Uterus (tissue), 2 donors: ENCODE data around the gene SCARF2.

Source experiments
- POLR2A ChIP-seq, 2 donors: fragments of 450-650 bp; IDR thresholded peaks; one replicate each; pipeline ENCODE4 v1.6.1; 2016; ENCODE audit warnings: antibody characterized with exemption in 2 of 2, mild to moderate bottlenecking in 1 of 2, moderate library complexity in 1 of 2
- TF ChIP-seq, protein P1 (sequence below), 4 experiments: fragments of 200-600 bp in 2 of 4; fragments of 450-650 bp in 2 of 4; sonication (generic) in 2 of 4; IDR thresholded peaks; one replicate each; pipeline ENCODE4 v1.5.1; 2016 to 2019; ENCODE audit warnings: antibody characterized with exemption in 4 of 4, mild to moderate bottlenecking in 2 of 4, moderate library complexity in 1 of 4

DNA sequence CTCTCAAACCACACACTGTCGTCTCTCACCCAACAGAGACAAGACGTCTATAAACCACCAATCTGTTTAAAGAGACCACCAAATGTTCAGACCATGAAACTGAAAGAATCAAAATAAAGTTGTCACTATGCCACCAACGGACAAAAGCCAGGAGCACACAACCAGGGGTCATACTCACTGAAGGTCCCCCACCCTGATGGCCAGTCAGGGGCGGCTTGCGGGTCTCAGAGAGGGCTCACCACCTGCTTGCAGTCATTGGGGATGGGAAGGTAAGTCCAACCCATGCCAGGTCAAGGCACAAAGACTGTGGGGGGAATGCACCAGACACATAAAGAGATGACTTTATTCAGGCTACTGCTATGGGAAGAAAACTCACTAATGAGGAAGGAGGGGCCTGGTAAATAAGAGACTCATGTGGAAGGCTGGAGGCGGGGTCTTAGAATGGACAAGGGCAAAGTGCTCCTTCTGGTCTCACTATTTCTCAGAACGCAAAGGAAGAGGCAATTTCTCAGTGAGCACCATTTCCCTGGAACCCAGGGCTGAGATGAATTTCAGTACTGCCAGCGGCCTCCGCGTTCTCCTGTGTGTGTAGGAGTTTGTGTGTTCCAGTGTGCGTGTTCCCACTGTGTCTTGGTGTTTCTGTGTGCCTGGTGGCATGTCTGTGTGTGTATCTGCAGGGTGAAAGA is 17.3 kb downstream of the SCARF2 start:
- TF ChIP-seq, protein P1, sequence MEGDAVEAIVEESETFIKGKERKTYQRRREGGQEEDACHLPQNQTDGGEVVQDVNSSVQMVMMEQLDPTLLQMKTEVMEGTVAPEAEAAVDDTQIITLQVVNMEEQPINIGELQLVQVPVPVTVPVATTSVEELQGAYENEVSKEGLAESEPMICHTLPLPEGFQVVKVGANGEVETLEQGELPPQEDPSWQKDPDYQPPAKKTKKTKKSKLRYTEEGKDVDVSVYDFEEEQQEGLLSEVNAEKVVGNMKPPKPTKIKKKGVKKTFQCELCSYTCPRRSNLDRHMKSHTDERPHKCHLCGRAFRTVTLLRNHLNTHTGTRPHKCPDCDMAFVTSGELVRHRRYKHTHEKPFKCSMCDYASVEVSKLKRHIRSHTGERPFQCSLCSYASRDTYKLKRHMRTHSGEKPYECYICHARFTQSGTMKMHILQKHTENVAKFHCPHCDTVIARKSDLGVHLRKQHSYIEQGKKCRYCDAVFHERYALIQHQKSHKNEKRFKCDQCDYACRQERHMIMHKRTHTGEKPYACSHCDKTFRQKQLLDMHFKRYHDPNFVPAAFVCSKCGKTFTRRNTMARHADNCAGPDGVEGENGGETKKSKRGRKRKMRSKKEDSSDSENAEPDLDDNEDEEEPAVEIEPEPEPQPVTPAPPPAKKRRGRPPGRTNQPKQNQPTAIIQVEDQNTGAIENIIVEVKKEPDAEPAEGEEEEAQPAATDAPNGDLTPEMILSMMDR (IDR thresholded peaks at IDR 0.05): no peak
- TF ChIP-seq POLR2A (IDR thresholded peaks at IDR 0.05): no peak
